ENCODE measurements around the gene NDUFB10.
A peak's percentile ranks its signal among the peaks of the same experiment; 100 is the strongest.

Gene NDUFB10

GRCh38 chr16:1959269-1960039 lies at the start of gene NDUFB10:
Gene NDUFB10, plus strand, starts transcription at chr16:1959538. Its CDS starts 87 bp downstream, at chr16:1959625.
- peak; percentile 92 for DNase-seq (ENCODE audit: low read depth)
- TF ChIP-seq CTCF (IDR thresholded peaks at IDR 0.05; ENCODE audit: low read length, missing control alignments) = peak; percentile 30
- peak within 1 kb of the TSS; percentile 89 for H3K4me3 ChIP-seq (replicated peaks; ENCODE audit: low read depth, low read length)

- TF ChIP-seq CTCF (IDR thresholded peaks at IDR 0.05; ENCODE audit: low read length, missing control alignments) = no peak
- H3K4me3 ChIP-seq (replicated peaks; ENCODE audit: low read depth, low read length) = no peak overlapping the region
- no peak for DNase-seq (ENCODE audit: low read depth)
These were observed 49.6 kb upstream of the NDUFB10 start for GRCh38 chr16:1909561-1910231.

GRCh38 chr16:1911467-1912214 lies 47.7 kb upstream of the NDUFB10 start:
- no peak for TF ChIP-seq CTCF (IDR thresholded peaks at IDR 0.05; ENCODE audit: low read length, missing control alignments)

GRCh38 chr16:1912215-1912543 lies 47.2 kb upstream of the NDUFB10 start:
- TF ChIP-seq CTCF (IDR thresholded peaks at IDR 0.05; ENCODE audit: low read length, missing control alignments) = no peak
- DNase-seq (ENCODE audit: low read depth) = no peak
- no peak overlapping the region for H3K4me3 ChIP-seq (replicated peaks; ENCODE audit: low read depth, low read length)

More at GRCh38 chr16:1911467-1912214, 47.7 kb upstream of the NDUFB10 start:
- no peak overlapping the region for H3K4me3 ChIP-seq (replicated peaks; ENCODE audit: low read depth, low read length)
- DNase-seq (ENCODE audit: low read depth) = no peak

- no peak for DNase-seq (ENCODE audit: low read depth)
- TF ChIP-seq CTCF (IDR thresholded peaks at IDR 0.05; ENCODE audit: low read length, missing control alignments) = no peak
- no peak overlapping the region for H3K4me3 ChIP-seq (replicated peaks; ENCODE audit: low read depth, low read length)
These were observed 45.8 kb upstream of the NDUFB10 start for GRCh38 chr16:1913327-1914083.

GRCh38 chr16:1914084-1914608 lies 45.2 kb upstream of the NDUFB10 start:
- no peak for DNase-seq (ENCODE audit: low read depth)
- no peak overlapping the region for H3K4me3 ChIP-seq (replicated peaks; ENCODE audit: low read depth, low read length)
- no peak for TF ChIP-seq CTCF (IDR thresholded peaks at IDR 0.05; ENCODE audit: low read length, missing control alignments)
